ENCODE data around the gene FHIT.

DNA sequence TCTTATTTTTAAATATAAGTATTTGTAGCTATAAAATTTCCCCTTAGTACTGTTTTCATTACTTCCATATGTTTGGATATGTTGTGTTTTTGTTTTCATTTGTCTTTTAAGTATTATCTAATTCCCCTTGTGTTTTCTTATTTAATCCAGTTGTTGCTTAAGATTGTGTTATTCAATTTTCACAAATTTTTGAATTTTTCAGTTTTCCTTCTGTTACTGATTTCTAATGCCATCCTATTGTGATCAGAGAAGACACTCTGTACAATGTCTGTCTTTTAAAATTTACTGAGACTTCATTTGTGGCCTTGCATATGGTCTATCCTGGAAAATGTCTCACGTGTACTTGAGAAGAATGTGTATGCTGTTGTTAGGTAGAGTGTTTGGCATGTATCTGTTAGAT is 1405.9 kb downstream of the FHIT start:
- TF ChIP-seq EZH2 (IDR thresholded peaks at IDR 0.05; ENCODE audit: insufficient read depth, poor library complexity, severe bottlenecking) (no peak), EZH2phosphoT487 (IDR thresholded peaks at IDR 0.05; ENCODE audit: insufficient read depth, low read depth) (no peak)

All from GM23248 (cell line).